PFSK-1 (cell line): ENCODE measurements around the gene POU2F1.

ENCODE experiments used
- POLR2AphosphoS5 ChIP-seq: IDR thresholded peaks from 2 replicates; pipeline ENCODE4 v1.6.1; 2012; ENCODE audit warnings: low read depth, mild to moderate bottlenecking, control low read depth, low read length, moderate library complexity
- SIN3A ChIP-seq: IDR thresholded peaks from 2 replicates; pipeline ENCODE4 v1.6.1; 2012; ENCODE audit warnings: mild to moderate bottlenecking, low read length, moderate library complexity, borderline replicate concordance; ENCODE audit not compliant: insufficient read depth
- TAF1 ChIP-seq: IDR thresholded peaks from 2 replicates; pipeline ENCODE4 v1.6.1; 2012; ENCODE audit warnings: low read length, control low read depth, borderline replicate concordance; ENCODE audit not compliant: insufficient read depth

GRCh38 chr1:167454894-167455785, 234.5 kb downstream of the POU2F1 start:
- TF ChIP-seq TAF1 (no peak), POLR2AphosphoS5 (no peak), SIN3A (no peak)
